GM12864 (cell line): ENCODE data around the gene DSTN.

Experiments used
- DNase-seq: peaks from one replicate; pipeline ENCODE4 v3.0.0-alpha.2; 2011; ENCODE audit warnings: low read depth
- H3K4me3 ChIP-seq: 2 replicates; pipeline ENCODE4 v1.5.1; 2011; ENCODE audit warnings: mild to moderate bottlenecking, low read depth, low read length, control low read depth
- CTCF ChIP-seq: IDR thresholded peaks from 2 replicates; pipeline ENCODE4 v1.5.1; 2011; ENCODE audit warnings: low read depth, mild to moderate bottlenecking, moderate library complexity, low read length, control low read depth, inconsistent platforms; ENCODE audit errors: missing control alignments

DSTN gene

GRCh38 chr20:17598013-17598550 lies 28.2 kb downstream of the DSTN start:
- DNase-seq, result no peak
- no peak overlapping the region for H3K4me3 ChIP-seq

GRCh38 chr20:17601957-17602356 lies 32.1 kb downstream of the DSTN start:
- H3K4me3 ChIP-seq, result no peak overlapping the region
- TF ChIP-seq CTCF, result no peak
- DNase-seq, result no peak

More at GRCh38 chr20:17598013-17598550, 28.2 kb downstream of the DSTN start:
- TF ChIP-seq CTCF, result no peak

- DNase-seq, result no peak
- no peak for TF ChIP-seq CTCF
- H3K4me3 ChIP-seq, result no peak overlapping the region
Measured at GRCh38 chr20:17602493-17602892, 32.6 kb downstream of the DSTN start.

- TF ChIP-seq CTCF, result no peak
- no peak for DNase-seq
- no peak overlapping the region for H3K4me3 ChIP-seq
Measured at GRCh38 chr20:17605131-17605660, 35.3 kb downstream of the DSTN start.

GRCh38 chr20:17606001-17606400 lies 36.1 kb downstream of the DSTN start:
- TF ChIP-seq CTCF, result no peak
- no peak for DNase-seq
- no peak overlapping the region for H3K4me3 ChIP-seq

GRCh38 chr20:17608701-17609497 lies 39.0 kb downstream of the DSTN start:
- no peak overlapping the region for H3K4me3 ChIP-seq
- no peak for TF ChIP-seq CTCF
- DNase-seq, result no peak
